Measurements from ENCODE around the gene MPL. TPM values are rescaled to one million over a fixed set of nuclear protein-coding genes. Genes with fewer than 3 reads are reported as not detected.
A peak's percentile ranks its signal among the peaks of the same experiment; 100 is the strongest.

Gene MPL
- total and polyA plus RNA-seq, 2 of the 8 experiments (the other 6 are each of a cell fraction or from before 2014, with no cell fraction given), result 0.08 TPM; not detected in 1

DNA sequence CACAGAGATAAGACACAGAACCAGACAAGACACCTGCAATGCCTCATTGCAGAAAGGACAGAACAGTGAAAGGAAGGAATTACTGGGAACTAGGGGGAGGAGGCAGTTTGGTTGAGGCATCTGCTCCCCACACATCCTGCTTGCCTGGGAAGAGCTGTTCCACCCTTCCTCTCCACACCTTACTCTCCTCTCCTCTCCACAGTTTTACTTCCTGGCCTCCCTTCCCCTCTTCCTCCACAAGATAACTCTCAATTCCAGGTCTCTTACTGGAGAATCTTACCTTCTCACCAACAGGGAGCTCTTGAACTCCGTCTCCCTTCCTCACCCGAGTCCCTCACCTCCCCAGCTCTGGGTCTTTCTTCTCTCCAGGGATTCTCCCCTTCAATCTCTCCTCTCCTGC, 28.1 kb downstream of the MPL start:
- H3K56ac ChIP-seq (replicated peaks; ENCODE audit: insufficient read length, low read depth, low read length), result no peak overlapping the region
- H3K27me3 ChIP-seq (replicated peaks in 1 of 4; ENCODE audit: control insufficient read depth in 3 of 4, extremely low read depth in 1 of 4, insufficient read depth in 3 of 4, low read length in 3 of 4), result no peaks in the 10 kb centered on the region
- no peak overlapping the region for H3K18ac ChIP-seq (ENCODE audit: extremely low read depth, low read length)
- H2BK120ac ChIP-seq (replicated peaks; ENCODE audit: low read depth, low read length), result no peak overlapping the region
- ChIA-PET POLR2A (ENCODE audit: partially characterized antibody) (interaction anchor here (1.1 to 1.8 kb wide), 3 partner anchors 10 to 24 kb away, joined by 3 to 5 read pairs (median 5); partner anchors contain the start of genes MED8 and SZT2), CTCF (ENCODE audit: partially characterized antibody) (interaction anchor here (1.1 kb wide), 1 partner anchor 17 kb away, joined by 3 read pairs; no protein-coding TSS in a partner anchor)
- peak overlapping the region; percentile 93 to 96 for H3K4me2 ChIP-seq (ENCODE audit: insufficient read depth in 1 of 2, low read depth in 2 of 2, low read length in 2 of 2)
- H3K4ac ChIP-seq (replicated peaks; ENCODE audit: insufficient read length, low read depth, low read length), result no peak overlapping the region
- no peaks in the 10 kb centered on the region for H3K9me3 ChIP-seq (ENCODE audit: insufficient read depth in 2 of 2, low read depth in 1 of 2, low read length in 1 of 2)
- no peak overlapping the region for H3K14ac ChIP-seq (ENCODE audit: insufficient read length)
- TF ChIP-seq NRF1 (IDR thresholded peaks at IDR 0.05; ENCODE audit: low read depth, low read length), result no peak
- no peak for TF ChIP-seq POU5F1 (IDR thresholded peaks at IDR 0.05; ENCODE audit: low read depth, low read length)
- TF ChIP-seq RAD21 (IDR thresholded peaks at IDR 0.05 in 1 of 2, conservative IDR thresholded peaks at IDR 0.05 in 1 of 2; ENCODE audit: low read depth in 2 of 2, low read length in 2 of 2), result no peak
- TF ChIP-seq YY1 (IDR thresholded peaks at IDR 0.05; ENCODE audit: low read depth, low read length), result no peak
- TF ChIP-seq HDAC6 (IDR thresholded peaks at IDR 0.05; ENCODE audit: low read depth, low read length), result no peak
- TF ChIP-seq SRF (IDR thresholded peaks at IDR 0.05; ENCODE audit: low read depth, low read length), result no peak
- no peak for TF ChIP-seq MAFK (IDR thresholded peaks at IDR 0.05; ENCODE audit: low read depth, low read length)
- no peak for TF ChIP-seq TBP (IDR thresholded peaks at IDR 0.05; ENCODE audit: low read depth, low read length)
- no peak for TF ChIP-seq SIN3A (conservative IDR thresholded peaks at IDR 0.05 in 1 of 2, IDR thresholded peaks at IDR 0.05 in 1 of 2; ENCODE audit: low read depth in 1 of 2, low read length in 2 of 2)
- no peak overlapping the region for H3K23ac ChIP-seq (ENCODE audit: insufficient read length)
- peak overlapping the region in 1 of 4 experiments; percentile 68; a peak in 1 of 8 replicates for H3K4me3 ChIP-seq (ENCODE audit: extremely low read depth in 1 of 4, insufficient read depth in 2 of 4, low read depth in 3 of 4, low read length in 4 of 4)
- DNase-seq (ENCODE audit: low read depth in 1 of 2, low spot score in 2 of 2) (no peak), FAIRE-seq (no peak)
- WGBS, 2 experiments (ENCODE audit: extremely low coverage in 1 of 2, insufficient coverage in 1 of 2, insufficient read length in 1 of 2, insufficient replicate concordance in 2 of 2, low coverage in 1 of 2, low lambda C conversion rate in 2 of 2, missing lambda C conversion rate in 1 of 2), result 80% methylated on average over 2 of the region's 2 CpGs; no CpG with 5 or more reads in 1 of the 2 experiments
- peaks cover 13% of the 10 kb centered on the region for H3K23me2 ChIP-seq (ENCODE audit: low read depth, low read length)
- H3K9ac ChIP-seq (replicated peaks in 1 of 4; ENCODE audit: extremely low read depth in 1 of 4, low read depth in 3 of 4, low read length in 3 of 4), result no peak overlapping the region
- H4K20me1 ChIP-seq (replicated peaks in 1 of 2; ENCODE audit: control insufficient read depth in 1 of 2, insufficient read depth in 2 of 2, low read length in 2 of 2), result peaks cover 8 to 16% of the 10 kb centered on the region in 2 experiments
- H2AFZ ChIP-seq (ENCODE audit: low read length), result no peak overlapping the region
- no peak overlapping the region for H2BK12ac ChIP-seq (ENCODE audit: low read depth, low read length)
- H2BK20ac ChIP-seq (ENCODE audit: low read length), result no peak overlapping the region
- peaks cover 4 to 23% (median 13%) of the 10 kb centered on the region in 4 experiments for H3K4me1 ChIP-seq (replicated peaks in 1 of 4; ENCODE audit: control insufficient read depth in 3 of 4, insufficient read depth in 4 of 4, low read length in 3 of 4)
- peaks cover 0 to 10% of the 10 kb centered on the region in 2 experiments; a peak in 2 of 4 replicates for H3K79me2 ChIP-seq (ENCODE audit: control insufficient read depth in 1 of 2, insufficient read depth in 2 of 2, low read length in 2 of 2)
- H3K27ac ChIP-seq (ENCODE audit: low read depth, low read length), result no peak overlapping the region
- no peak overlapping the region for H4K91ac ChIP-seq (replicated peaks; ENCODE audit: insufficient read length, low read length)
- no peak overlapping the region for H2AK5ac ChIP-seq (ENCODE audit: low read depth, low read length)
- H2BK15ac ChIP-seq (ENCODE audit: low read length), result no peak overlapping the region
- H2BK5ac ChIP-seq (ENCODE audit: low read depth, low read length), result no peak overlapping the region
- H4K5ac ChIP-seq (ENCODE audit: insufficient read length, low read depth, low read length), result no peak overlapping the region
- H4K8ac ChIP-seq (ENCODE audit: extremely low read depth, insufficient read depth, low read length), result no peak overlapping the region
- peaks cover 16 to 46% (median 28%) of the 10 kb centered on the region in 4 experiments for H3K36me3 ChIP-seq (ENCODE audit: control insufficient read depth in 2 of 4, insufficient read depth in 4 of 4, low read length in 3 of 4)
- H3K79me1 ChIP-seq (ENCODE audit: low read depth, low read length), result peaks cover 13% of the 10 kb centered on the region
